Right atrium auricular region (tissue), 2 donors: ENCODE data around the gene ELP2. TPM values are rescaled to one million over a fixed set of nuclear protein-coding genes. Genes with fewer than 3 reads are reported as not detected.

Source experiments
- DNase-seq: peaks from one replicate; pipeline ENCODE4 v3.0.0-alpha.2; 2019; ENCODE audit warnings: low spot score
- H3K27ac ChIP-seq, 2 donors: fragments of 200-600 bp; sonication (generic); 1 replicate in 1 of 2; 2 replicates in 1 of 2; pipeline ENCODE4 v1.5.1; 2016 to 2019
- H3K27me3 ChIP-seq, 2 donors: fragments of 200-600 bp; sonication (generic); one replicate each; pipeline versions ENCODE4 v1.5.1 to v1.6.0; 2017 to 2019
- H3K36me3 ChIP-seq: fragments of 200-600 bp; sonication (generic); one replicate; pipeline ENCODE4 v1.5.1; 2016
- H3K4me1 ChIP-seq, 2 donors: fragments of 200-600 bp; sonication (generic); one replicate each; pipeline versions ENCODE4 v1.5.1 to v1.6.0; 2017 to 2019
- H3K4me3 ChIP-seq, 2 donors: fragments of 200-600 bp; sonication (generic); 1 replicate in 1 of 2; 2 replicates in 1 of 2; pipeline ENCODE4 v1.5.1; 2017 to 2019; ENCODE audit warnings: mild to moderate bottlenecking in 1 of 2, moderate library complexity in 1 of 2
- H3K9me3 ChIP-seq, 2 donors: fragments of 200-600 bp; sonication (generic); one replicate each; pipeline ENCODE4 v1.5.1; 2019
- CTCF ChIP-seq, 2 donors: fragments of 200-600 bp; sonication (generic); IDR thresholded peaks; one replicate each; pipeline ENCODE4 v1.5.1; 2019; ENCODE audit warnings: antibody characterized with exemption in 2 of 2
- total RNA-seq, 2 donors: library from RNA; depleted of rRNA; stranded (reverse); fragments of >200 nt; gene quantifications; one replicate each; pipeline ENCODE4 v1.1.0, GENCODE V29; 2016

The ELP2 gene
- total RNA-seq, 2 donors from 2014 or later, result 21.7 to 31.4 TPM

DNA sequence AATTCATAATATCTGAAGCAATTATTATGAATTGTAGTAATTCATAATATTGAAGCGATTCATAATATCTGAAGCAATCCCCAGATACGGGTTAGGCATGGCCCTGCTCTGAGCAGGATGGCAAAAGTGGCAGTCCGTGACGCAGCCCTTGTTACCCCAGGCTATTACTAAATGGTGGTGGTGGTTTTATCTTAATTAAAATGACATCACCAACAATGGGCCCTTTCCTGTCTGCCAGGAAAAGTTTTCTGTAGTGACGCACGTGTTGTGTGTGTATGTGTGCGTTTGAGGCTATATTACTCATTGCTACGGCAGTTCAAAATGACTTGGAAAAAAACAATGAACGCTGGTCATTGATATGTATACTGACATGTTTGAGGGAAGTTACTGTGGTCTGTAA, 47.0 kb downstream of the ELP2 start:
- Histone ChIP-seq H3K27ac (no peak overlapping the region), H3K36me3 (peaks cover 41% of the 10 kb centered on the region), H3K4me3 (no peak overlapping the region), H3K4me1 (peaks cover 0 to 11% of the 10 kb centered on the region in 2 donors), H3K27me3 (no peaks in the 10 kb centered on the region), H3K9me3 (no peaks in the 10 kb centered on the region)
- DNase-seq, result no peak
- no peak for TF ChIP-seq CTCF (IDR thresholded peaks at IDR 0.05)

DNA sequence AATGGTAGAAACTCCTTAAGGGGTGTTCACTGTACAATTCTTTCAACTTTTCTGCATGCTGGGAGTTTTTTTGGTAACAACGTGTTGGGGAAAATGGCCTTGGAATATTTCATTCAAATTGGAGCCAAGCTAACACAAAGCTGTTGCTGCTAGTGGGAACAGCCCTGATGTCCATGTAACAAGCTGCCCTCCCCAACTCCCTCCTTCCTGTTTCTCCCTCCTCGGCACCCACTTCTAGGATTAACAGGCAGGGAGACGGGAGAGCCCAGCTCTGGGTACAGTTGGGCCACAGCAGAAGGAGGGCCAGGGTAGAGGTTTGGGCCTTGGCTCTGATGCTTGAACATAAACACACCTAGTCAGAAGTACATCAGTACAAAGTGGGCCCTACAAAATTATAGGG, 48.2 kb downstream of the ELP2 start:
- no peak overlapping the region for H3K27ac ChIP-seq

GRCh38 chr18:36179562-36180355, 50.1 kb downstream of the ELP2 start:
- no peak overlapping the region for H3K27ac ChIP-seq
- peaks cover 0 to 11% of the 10 kb centered on the region in 2 donors for H3K4me1 ChIP-seq
- no peak for TF ChIP-seq CTCF (IDR thresholded peaks at IDR 0.05)
- peaks cover 22% of the 10 kb centered on the region for H3K36me3 ChIP-seq
- no peaks in the 10 kb centered on the region for H3K9me3 ChIP-seq
- H3K27me3 ChIP-seq, result no peaks in the 10 kb centered on the region
- DNase-seq, result peak; percentile 82
- H3K4me3 ChIP-seq, result no peak overlapping the region

More for the DNA sequence above, 48.2 kb downstream of the ELP2 start:
- TF ChIP-seq CTCF (IDR thresholded peaks at IDR 0.05), result no peak
- Histone ChIP-seq H3K27me3 (no peaks in the 10 kb centered on the region), H3K36me3 (peaks cover 29% of the 10 kb centered on the region), H3K9me3 (no peaks in the 10 kb centered on the region), H3K4me1 (peaks cover 0 to 11% of the 10 kb centered on the region in 2 donors), H3K4me3 (no peak overlapping the region)
- no peak for DNase-seq

DNA sequence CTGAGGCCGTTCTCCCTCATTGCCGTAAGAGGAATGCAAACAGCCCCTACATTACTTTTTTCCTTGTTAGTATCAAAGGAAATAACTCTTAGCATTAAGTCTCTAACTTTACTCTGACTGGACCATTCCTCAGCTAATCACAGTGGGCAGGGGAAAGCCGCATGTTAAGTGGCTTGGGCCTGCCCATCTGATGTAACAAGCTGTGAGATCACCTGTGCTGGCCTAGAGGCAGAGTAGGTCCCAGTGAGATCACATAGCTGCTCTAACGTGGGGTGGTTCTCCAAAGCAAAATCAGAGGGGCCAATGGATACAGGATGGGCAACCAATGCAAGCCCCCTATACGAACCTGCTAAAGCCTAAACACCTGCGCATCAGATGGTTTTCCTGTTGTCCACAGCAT, 51.7 kb downstream of the ELP2 start:
- no peaks in the 10 kb centered on the region for H3K27me3 ChIP-seq
- peaks cover 0 to 15% of the 10 kb centered on the region in 2 donors for H3K4me1 ChIP-seq
- TF ChIP-seq CTCF (IDR thresholded peaks at IDR 0.05), result no peak

DNA sequence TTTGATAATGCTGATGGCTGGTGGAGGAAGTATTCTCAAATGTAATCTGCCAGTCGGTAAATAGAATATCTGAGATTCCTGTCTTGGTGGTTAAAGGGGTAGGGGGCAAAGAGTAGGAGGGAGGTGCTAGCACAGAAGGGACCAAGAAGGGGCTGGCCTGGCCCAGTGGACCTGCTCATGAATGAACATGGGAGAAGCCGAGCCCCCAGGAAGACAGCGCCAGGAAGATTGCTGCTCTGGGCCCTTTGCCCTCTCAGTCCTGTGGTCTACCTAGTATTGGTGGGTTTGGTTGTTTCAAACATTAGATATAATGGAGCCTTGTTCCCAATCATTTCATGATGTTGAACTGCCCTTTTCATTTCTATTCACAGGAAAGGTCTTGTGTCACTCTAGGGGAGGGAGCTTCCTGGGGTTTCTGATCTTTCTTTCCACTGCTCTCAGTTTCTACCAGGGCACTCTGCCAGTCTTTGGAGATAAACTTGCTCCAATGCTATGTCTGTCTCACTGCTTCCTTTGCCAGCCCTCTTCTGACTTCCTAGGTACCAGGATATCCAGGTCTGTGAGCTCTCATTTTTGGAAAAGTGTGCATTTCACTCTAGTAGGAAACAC, 52.3 kb downstream of the ELP2 start:
- H3K4me1 ChIP-seq, result peaks cover 0 to 21% of the 10 kb centered on the region in 2 donors
- no peaks in the 10 kb centered on the region for H3K9me3 ChIP-seq
- DNase-seq, result no peak
- TF ChIP-seq CTCF (IDR thresholded peaks at IDR 0.05), result no peak
- H3K27me3 ChIP-seq, result no peaks in the 10 kb centered on the region
- H3K4me3 ChIP-seq, result no peak overlapping the region
- no peak overlapping the region for H3K27ac ChIP-seq
- H3K36me3 ChIP-seq, result peaks cover under 1% of the 10 kb centered on the region

More for the DNA sequence above, 51.7 kb downstream of the ELP2 start:
- Histone ChIP-seq H3K27ac (no peak overlapping the region), H3K36me3 (peaks cover 6% of the 10 kb centered on the region), H3K4me3 (no peak overlapping the region), H3K9me3 (no peaks in the 10 kb centered on the region)
- no peak for DNase-seq
